Activated T-cell treated with anti-CD3 and anti-CD28 coated beads, Interleukin-2, amount 50 U/mL, for 1 hour (primary cell): ENCODE data around the gene DRC1.

Experiments used
- DNase-seq: peaks from one replicate; pipeline ENCODE4 v3.0.0-alpha.2; 2020

The DRC1 gene

DNA sequence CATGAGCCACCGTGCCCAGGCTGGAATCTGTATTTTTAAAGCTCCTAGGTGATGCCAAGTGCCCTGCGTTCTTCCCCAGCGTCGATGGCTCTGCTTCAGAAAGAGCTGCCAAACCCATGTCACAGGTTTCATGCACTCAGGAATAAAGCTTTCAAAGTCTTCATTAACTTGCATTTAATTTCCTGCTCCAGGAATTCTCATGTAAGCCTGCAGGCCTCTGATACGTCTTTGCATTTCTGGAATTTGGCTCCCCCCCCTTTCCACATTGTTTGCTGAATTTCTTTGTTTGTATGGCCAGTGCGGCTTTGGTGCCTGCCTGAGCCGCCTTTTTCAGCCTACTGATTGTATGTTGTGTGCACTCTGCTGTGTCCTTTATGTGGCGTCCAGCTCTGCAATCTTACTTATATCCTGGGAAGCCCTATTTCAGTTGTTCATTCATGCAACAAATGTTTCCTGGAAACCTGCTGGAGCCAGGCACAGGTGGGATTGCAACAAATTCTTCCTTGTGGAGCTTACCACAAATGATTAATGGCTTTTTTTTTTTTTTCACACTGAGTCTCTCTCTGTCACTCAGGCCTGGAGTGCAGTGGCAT lies 94.1 kb downstream of the DRC1 start:
- no peak for DNase-seq

DNA sequence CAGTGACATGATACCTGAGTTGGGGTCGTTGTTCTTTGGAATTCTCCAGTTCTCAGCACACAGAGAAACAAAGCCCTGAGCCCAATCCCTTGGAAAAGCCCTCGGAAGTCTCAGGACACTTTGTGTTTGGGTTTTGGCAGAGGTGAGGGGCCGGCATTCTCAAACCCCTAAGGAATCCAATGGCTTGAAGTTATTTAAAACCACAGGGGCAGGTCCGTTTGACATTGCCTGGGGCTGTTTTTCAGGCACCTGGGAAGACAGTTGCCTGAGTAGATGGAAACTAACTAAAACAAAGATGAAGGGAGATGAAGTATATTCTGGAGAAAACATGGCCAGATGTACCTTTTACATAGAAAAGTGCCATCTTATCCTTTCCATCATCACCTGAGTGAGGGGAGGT lies 98.7 kb downstream of the DRC1 start:
- no peak for DNase-seq

DNA sequence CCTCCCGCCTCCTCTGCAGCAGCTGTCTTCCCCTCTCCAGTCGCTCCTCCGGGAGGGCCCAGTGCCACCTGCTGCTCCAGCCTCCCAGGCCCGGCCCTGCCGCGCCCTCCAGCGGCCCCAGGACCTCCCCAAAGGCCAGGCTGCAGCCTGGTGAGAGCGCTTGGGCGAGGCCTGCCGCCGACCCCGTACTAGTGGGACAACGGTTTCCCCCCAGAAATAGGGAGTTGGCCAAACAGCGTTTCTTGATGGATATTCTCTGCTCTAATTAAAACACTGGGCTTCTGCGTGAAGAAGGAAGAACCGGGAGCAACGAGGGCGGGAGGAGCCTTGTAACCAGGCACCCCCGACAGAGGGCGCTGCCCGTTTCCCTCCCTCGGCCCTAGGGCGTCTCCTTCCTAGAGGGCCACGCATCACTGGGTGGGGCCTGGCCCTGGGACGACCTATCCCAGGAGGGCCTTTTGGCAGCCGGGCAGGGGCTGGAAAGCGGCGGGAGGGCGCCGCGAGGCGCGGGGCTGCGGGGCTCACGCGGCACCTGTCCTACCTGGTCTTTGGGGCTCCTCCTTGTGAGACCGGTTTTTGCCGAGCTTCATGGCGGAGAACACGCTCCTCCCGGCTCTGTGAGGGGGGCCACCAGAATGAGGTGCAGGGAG lies 101.6 kb downstream of the DRC1 start:
- peak; percentile 84 for DNase-seq

DNA sequence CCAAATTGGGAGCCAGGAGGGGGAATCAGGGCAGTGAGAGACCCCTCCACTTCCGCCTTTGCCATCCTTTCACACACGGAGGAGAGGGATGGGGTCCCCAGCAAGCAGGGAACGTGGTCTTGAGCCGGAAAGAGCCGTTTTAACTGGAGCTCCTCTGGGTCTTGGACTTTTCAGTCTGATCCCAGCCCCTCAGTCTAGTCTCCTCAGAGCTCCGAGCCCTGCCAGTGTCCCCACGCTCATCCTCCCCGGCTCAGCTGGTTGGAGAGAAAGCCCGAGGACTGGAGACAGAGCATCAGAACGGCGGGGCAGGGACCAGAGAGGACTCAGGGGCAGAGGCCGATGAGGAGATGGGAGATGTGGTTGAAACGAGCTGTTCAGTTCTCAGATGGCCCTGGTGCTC lies 102.3 kb downstream of the DRC1 start:
- no peak for DNase-seq

DNA sequence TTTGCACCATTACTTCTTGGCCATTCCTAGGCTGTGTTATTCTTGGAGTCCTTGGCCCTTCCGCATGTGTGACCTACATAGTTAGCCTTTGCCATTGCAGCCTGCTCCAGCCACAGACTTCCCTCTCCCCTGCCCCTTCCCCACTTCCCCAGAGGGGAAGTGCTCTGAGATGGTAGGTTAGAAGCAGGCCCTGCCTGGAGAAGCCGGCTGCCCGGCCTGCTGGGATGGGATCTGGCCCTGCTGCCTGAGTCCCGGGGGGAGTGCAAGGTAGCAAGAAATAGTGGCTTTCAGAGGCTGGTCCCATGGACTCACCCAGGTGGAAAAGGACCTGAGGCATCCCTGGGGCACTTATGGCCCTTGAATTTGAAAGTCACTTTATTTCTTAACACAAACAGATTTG lies 104.6 kb downstream of the DRC1 start:
- DNase-seq = no peak
